Astrocyte of the spinal cord (primary cell): Measurements from ENCODE around the gene RFTN1.

Source experiments
- DNase-seq: peaks from one replicate; pipeline ENCODE4 v3.0.0; 2011; ENCODE audit warnings: low read depth, low spot score
- H3K4me3 ChIP-seq: 2 replicates; pipeline ENCODE4 v1.5.1; 2011; ENCODE audit warnings: low read depth, mild to moderate bottlenecking, low read length, moderate library complexity
- in situ Hi-C: cut with HindIII; loops from 2 replicates; pipeline ENCODE4 v1.10.0; 2017; ENCODE audit warnings: low sequenced_read_pairs
- TF ChIP-seq, protein P1 (sequence below): IDR thresholded peaks from 2 replicates; pipeline ENCODE4 v1.5.1; 2012; ENCODE audit warnings: low read depth, mild to moderate bottlenecking, low read length, inconsistent platforms

RFTN1 gene

GRCh38 chr3:16286161-16286560 lies 227.3 kb downstream of the RFTN1 start:
- in situ Hi-C loops = no loop called here
- no peak overlapping the region for H3K4me3 ChIP-seq
- no peak for DNase-seq
- TF ChIP-seq, protein P1, sequence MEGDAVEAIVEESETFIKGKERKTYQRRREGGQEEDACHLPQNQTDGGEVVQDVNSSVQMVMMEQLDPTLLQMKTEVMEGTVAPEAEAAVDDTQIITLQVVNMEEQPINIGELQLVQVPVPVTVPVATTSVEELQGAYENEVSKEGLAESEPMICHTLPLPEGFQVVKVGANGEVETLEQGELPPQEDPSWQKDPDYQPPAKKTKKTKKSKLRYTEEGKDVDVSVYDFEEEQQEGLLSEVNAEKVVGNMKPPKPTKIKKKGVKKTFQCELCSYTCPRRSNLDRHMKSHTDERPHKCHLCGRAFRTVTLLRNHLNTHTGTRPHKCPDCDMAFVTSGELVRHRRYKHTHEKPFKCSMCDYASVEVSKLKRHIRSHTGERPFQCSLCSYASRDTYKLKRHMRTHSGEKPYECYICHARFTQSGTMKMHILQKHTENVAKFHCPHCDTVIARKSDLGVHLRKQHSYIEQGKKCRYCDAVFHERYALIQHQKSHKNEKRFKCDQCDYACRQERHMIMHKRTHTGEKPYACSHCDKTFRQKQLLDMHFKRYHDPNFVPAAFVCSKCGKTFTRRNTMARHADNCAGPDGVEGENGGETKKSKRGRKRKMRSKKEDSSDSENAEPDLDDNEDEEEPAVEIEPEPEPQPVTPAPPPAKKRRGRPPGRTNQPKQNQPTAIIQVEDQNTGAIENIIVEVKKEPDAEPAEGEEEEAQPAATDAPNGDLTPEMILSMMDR = no peak

DNA sequence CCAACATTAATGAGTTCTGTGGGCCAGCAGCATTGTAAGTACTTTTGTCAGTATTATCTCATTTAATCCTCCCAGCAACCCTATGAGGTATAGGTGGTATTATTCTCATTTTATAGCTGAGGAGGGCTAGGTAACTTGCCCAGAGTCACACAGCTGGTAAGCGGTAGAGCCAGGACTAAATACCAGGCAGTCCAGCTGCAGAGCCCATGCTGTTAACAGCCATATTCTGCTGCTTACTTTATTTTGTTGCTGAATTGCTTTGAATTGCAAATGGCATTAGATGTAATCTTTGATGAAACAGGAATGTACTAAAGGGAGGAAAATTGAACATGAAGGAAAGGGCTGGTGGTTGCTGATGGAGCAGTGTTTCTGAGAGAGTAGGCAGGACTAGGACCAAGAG lies 228.9 kb downstream of the RFTN1 start:
- H3K4me3 ChIP-seq = no peak overlapping the region
- in situ Hi-C loops = no loop called here
- TF ChIP-seq, protein P1 = no peak
- DNase-seq = no peak

GRCh38 chr3:16280671-16281070 lies 232.8 kb downstream of the RFTN1 start:
- peak; percentile 21 for DNase-seq
- TF ChIP-seq, protein P1 = no peak
- in situ Hi-C loops = no loop called here
- H3K4me3 ChIP-seq = no peak overlapping the region

DNA sequence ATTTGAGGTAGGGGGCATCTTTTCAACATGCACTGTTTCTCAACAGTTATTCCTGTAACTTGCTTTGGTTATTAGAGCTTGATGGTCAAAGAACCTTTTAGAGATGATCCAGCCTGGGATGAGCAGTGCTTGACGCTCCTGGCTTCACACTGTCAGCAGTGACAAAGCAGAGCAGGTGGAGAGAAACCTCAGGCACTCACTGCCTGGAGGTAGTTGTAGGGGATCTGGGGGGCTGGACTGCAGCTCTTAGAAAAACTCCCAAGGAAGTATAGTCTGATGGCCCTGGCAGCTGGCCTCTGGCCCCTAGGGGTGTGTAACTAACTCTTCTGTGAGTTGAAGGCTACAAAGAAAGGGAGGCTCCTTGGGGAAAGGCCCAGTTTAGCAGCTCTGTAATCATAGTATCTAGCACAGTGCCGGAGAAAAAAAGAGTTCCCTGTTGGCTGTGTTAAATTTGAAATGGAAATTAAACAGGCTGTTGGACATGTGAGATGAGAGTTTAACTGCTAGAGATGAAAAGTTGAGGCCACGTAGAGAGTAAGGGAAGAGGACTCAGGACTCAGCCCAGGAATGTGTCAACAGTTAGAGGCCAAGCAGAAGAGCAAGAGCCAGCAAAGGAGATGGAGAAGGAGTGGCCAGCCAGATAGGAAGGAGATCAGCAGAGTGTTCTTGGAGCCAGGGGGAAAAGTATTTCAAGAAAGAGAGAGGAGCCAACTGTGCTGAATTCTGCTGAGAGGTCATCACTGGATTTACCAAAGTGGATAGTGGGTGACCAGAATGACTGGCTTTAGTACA lies 234.3 kb downstream of the RFTN1 start:
- no peak overlapping the region for H3K4me3 ChIP-seq
- TF ChIP-seq, protein P1 = no peak
- in situ Hi-C loops = no loop called here
- no peak for DNase-seq

DNA sequence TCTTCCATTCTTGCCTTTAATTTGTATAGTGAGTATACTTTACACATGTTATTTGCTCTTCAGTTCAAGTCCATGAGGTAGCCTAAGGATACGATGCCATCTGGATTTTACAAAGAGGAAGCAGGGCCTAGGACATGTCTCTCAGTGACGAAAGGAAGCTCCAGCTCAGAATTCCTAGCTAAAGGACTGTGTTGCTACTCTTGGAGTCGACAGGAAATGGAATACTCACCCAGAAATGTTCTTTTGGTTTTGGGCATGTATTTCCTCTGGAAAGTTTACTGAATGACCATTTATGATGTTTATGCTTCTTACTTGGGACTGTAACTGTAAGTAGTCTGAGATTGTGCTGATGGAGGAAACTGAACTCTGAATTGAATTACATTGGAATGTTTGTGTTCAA lies 236.0 kb downstream of the RFTN1 start:
- TF ChIP-seq, protein P1 = no peak
- in situ Hi-C loops = no loop called here
- no peak for DNase-seq
- H3K4me3 ChIP-seq = no peak overlapping the region

- DNase-seq = no peak
- TF ChIP-seq, protein P1 = no peak
- in situ Hi-C loops = no loop called here
- no peak overlapping the region for H3K4me3 ChIP-seq
Observed at GRCh38 chr3:16273867-16274266, 239.6 kb downstream of the RFTN1 start.
